ENCODE data around the gene SLC66A1.

DNA sequence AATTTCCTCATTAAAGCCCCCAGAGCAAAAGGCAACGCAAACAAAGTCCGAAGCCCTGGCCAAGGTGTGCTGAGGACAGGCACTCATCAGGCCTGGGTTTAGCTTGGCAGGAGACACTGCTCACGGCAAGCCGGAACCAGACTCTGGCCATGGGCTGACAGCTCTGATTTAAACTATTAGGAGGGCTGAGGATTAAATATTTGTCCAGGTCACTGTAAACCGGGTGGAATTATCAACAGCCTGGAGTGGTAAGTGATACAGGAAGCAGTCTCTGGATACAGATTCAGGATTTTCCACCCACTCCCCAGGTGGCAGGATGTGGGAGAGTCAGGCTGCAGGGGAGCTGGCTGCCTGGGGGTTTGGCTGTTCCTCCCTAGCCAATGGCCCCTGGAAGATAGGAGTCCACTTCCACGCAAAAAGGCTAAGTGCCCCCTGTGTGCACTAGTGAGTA lies 42.4 kb downstream of the SLC66A1 start:
- TF ChIP-seq, protein P1, sequence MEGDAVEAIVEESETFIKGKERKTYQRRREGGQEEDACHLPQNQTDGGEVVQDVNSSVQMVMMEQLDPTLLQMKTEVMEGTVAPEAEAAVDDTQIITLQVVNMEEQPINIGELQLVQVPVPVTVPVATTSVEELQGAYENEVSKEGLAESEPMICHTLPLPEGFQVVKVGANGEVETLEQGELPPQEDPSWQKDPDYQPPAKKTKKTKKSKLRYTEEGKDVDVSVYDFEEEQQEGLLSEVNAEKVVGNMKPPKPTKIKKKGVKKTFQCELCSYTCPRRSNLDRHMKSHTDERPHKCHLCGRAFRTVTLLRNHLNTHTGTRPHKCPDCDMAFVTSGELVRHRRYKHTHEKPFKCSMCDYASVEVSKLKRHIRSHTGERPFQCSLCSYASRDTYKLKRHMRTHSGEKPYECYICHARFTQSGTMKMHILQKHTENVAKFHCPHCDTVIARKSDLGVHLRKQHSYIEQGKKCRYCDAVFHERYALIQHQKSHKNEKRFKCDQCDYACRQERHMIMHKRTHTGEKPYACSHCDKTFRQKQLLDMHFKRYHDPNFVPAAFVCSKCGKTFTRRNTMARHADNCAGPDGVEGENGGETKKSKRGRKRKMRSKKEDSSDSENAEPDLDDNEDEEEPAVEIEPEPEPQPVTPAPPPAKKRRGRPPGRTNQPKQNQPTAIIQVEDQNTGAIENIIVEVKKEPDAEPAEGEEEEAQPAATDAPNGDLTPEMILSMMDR (IDR thresholded peaks at IDR 0.05), result no peak
- no peak for TF ChIP-seq POLR2A (IDR thresholded peaks at IDR 0.05)
